ENCODE results near the gene EXOC6. TPM values are rescaled to one million over a fixed set of nuclear protein-coding genes. Genes with fewer than 3 reads are reported as not detected.

Gene EXOC6
- total RNA-seq, 1 experiment from 2014 or later: 17.0 TPM

DNA sequence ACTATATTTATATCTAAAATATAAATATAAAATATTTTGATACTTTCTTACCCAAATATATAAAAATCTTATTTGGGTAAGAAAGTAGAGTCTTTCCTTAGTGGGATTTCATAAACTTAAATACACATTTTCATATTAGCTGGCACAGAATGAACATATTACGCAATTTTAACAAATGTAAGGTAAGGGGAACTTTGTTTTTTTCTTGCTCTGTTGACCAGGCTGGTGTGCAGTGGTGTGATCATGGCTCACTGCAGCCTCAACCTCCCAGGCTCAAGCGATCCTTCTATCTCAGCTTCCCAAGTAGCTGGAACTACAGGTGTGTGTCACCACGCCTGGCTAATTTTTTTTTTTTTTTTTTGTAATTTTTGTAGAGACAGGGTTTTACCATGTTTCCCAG lies 243.6 kb downstream of the EXOC6 start:
- TF ChIP-seq TCF7L2 (IDR thresholded peaks at IDR 0.05; ENCODE audit: low read depth, low read length) (no peak), POLR2AphosphoS5 (IDR thresholded peaks at IDR 0.05; ENCODE audit: low read depth, low read length) (no peak), SIN3A (IDR thresholded peaks at IDR 0.05; ENCODE audit: borderline replicate concordance, insufficient read depth, low read depth, low read length) (no peak)
- TF ChIP-seq, protein P1, sequence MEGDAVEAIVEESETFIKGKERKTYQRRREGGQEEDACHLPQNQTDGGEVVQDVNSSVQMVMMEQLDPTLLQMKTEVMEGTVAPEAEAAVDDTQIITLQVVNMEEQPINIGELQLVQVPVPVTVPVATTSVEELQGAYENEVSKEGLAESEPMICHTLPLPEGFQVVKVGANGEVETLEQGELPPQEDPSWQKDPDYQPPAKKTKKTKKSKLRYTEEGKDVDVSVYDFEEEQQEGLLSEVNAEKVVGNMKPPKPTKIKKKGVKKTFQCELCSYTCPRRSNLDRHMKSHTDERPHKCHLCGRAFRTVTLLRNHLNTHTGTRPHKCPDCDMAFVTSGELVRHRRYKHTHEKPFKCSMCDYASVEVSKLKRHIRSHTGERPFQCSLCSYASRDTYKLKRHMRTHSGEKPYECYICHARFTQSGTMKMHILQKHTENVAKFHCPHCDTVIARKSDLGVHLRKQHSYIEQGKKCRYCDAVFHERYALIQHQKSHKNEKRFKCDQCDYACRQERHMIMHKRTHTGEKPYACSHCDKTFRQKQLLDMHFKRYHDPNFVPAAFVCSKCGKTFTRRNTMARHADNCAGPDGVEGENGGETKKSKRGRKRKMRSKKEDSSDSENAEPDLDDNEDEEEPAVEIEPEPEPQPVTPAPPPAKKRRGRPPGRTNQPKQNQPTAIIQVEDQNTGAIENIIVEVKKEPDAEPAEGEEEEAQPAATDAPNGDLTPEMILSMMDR (IDR thresholded peaks at IDR 0.05): no peak
- TF ChIP-seq, protein P2, sequence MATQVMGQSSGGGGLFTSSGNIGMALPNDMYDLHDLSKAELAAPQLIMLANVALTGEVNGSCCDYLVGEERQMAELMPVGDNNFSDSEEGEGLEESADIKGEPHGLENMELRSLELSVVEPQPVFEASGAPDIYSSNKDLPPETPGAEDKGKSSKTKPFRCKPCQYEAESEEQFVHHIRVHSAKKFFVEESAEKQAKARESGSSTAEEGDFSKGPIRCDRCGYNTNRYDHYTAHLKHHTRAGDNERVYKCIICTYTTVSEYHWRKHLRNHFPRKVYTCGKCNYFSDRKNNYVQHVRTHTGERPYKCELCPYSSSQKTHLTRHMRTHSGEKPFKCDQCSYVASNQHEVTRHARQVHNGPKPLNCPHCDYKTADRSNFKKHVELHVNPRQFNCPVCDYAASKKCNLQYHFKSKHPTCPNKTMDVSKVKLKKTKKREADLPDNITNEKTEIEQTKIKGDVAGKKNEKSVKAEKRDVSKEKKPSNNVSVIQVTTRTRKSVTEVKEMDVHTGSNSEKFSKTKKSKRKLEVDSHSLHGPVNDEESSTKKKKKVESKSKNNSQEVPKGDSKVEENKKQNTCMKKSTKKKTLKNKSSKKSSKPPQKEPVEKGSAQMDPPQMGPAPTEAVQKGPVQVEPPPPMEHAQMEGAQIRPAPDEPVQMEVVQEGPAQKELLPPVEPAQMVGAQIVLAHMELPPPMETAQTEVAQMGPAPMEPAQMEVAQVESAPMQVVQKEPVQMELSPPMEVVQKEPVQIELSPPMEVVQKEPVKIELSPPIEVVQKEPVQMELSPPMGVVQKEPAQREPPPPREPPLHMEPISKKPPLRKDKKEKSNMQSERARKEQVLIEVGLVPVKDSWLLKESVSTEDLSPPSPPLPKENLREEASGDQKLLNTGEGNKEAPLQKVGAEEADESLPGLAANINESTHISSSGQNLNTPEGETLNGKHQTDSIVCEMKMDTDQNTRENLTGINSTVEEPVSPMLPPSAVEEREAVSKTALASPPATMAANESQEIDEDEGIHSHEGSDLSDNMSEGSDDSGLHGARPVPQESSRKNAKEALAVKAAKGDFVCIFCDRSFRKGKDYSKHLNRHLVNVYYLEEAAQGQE (IDR thresholded peaks at IDR 0.05; ENCODE audit: insufficient read depth in 1 of 2, low read depth in 2 of 2, low read length in 1 of 2): no peak
- in situ Hi-C loops (cut with HindIII; ENCODE audit: low pct_unique_long_range_greater_than_20kb, low sequenced_read_pairs) (no loop called here), intact Hi-C loops (cut with micrococcal nuclease; ENCODE audit: unreplicated experiment) (no loop called here)
- DNase-seq (ENCODE audit: low read depth, low spot score): no peak
- no peak for ATAC-seq
- H3K4me3 ChIP-seq (ENCODE audit: low read depth in 2 of 2, low read length in 2 of 2): no peak overlapping the region
- H3K36me3 ChIP-seq (ENCODE audit: control insufficient read depth, insufficient read depth, low read length): no peaks in the 10 kb centered on the region
- no peaks in the 10 kb centered on the region for H3K27me3 ChIP-seq (ENCODE audit: control insufficient read depth, insufficient read depth, low read length)
- no TSS peak for BruUV-seq (replicated peaks)
- POLR2A ChIA-PET: no interaction called here
- CTCF ChIA-PET: interaction anchor here (0.6 kb wide), 1 partner anchor 558 kb away, joined by 3 read pairs; no protein-coding TSS in a partner anchor
- no peaks in the 10 kb centered on the region for H3K9me3 ChIP-seq (ENCODE audit: control insufficient read depth, insufficient read depth, low read depth, low read length)
- H3K4me1 ChIP-seq (ENCODE audit: control insufficient read depth, insufficient read depth, low read length): no peaks in the 10 kb centered on the region
- no peak overlapping the region for H3K27ac ChIP-seq (ENCODE audit: low read length)

DNA sequence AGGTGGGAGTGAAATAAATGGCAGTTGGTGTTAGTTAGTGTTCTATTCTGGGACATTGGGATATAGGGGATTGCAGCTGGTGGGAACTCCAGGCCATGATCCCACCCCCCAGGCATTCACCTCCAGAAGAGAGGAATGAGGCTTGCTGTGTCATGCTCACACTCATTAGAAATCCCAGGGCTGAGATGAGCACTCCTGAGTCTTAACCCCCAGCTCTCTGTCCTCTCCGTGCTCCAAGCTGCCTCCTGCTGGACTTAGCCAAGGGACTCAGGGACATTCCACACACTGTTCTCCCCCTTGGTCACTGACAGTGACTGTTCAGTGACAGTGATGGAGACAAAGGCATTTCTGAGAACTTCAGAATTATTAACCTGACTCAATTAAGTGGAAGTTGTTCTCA lies 246.9 kb downstream of the EXOC6 start:
- no peak for DNase-seq (ENCODE audit: low read depth, low spot score)
- in situ Hi-C loops (cut with HindIII; ENCODE audit: low pct_unique_long_range_greater_than_20kb, low sequenced_read_pairs): no loop called here
- no peaks in the 10 kb centered on the region for H3K36me3 ChIP-seq (ENCODE audit: control insufficient read depth, insufficient read depth, low read length)
- no peak for ATAC-seq
- no peaks in the 10 kb centered on the region for H3K4me1 ChIP-seq (ENCODE audit: control insufficient read depth, insufficient read depth, low read length)
- H3K27ac ChIP-seq (ENCODE audit: low read length): no peak overlapping the region
- ChIA-PET POLR2A (no interaction called here), CTCF (no interaction called here)
- TF ChIP-seq, protein P1 (IDR thresholded peaks at IDR 0.05): no peak
- H3K9me3 ChIP-seq (ENCODE audit: control insufficient read depth, insufficient read depth, low read depth, low read length): no peaks in the 10 kb centered on the region
- no peaks in the 10 kb centered on the region for H3K27me3 ChIP-seq (ENCODE audit: control insufficient read depth, insufficient read depth, low read length)
- no TSS peak for BruUV-seq (replicated peaks)
- H3K4me3 ChIP-seq (ENCODE audit: low read depth in 2 of 2, low read length in 2 of 2): no peak overlapping the region
- intact Hi-C loops (cut with micrococcal nuclease; ENCODE audit: unreplicated experiment): no loop called here

GRCh38 chr10:93096901-93097300 lies 248.6 kb downstream of the EXOC6 start:
- BruUV-seq (replicated peaks): no TSS peak
- TF ChIP-seq, protein P1 (IDR thresholded peaks at IDR 0.05): no peak
- TF ChIP-seq TCF7L2 (IDR thresholded peaks at IDR 0.05; ENCODE audit: low read depth, low read length) (no peak), POLR2AphosphoS5 (IDR thresholded peaks at IDR 0.05; ENCODE audit: low read depth, low read length) (no peak), SIN3A (IDR thresholded peaks at IDR 0.05; ENCODE audit: borderline replicate concordance, insufficient read depth, low read depth, low read length) (no peak)
- TF ChIP-seq, protein P2 (IDR thresholded peaks at IDR 0.05; ENCODE audit: insufficient read depth in 1 of 2, low read depth in 2 of 2, low read length in 1 of 2): no peak
- ChIA-PET CTCF (no interaction called here), POLR2A (no interaction called here)
- Histone ChIP-seq H3K4me3 (ENCODE audit: low read depth in 2 of 2, low read length in 2 of 2) (no peak overlapping the region), H3K36me3 (ENCODE audit: control insufficient read depth, insufficient read depth, low read length) (no peaks in the 10 kb centered on the region), H3K27ac (ENCODE audit: low read length) (no peak overlapping the region), H3K4me1 (ENCODE audit: control insufficient read depth, insufficient read depth, low read length) (no peaks in the 10 kb centered on the region), H3K27me3 (ENCODE audit: control insufficient read depth, insufficient read depth, low read length) (no peaks in the 10 kb centered on the region), H3K9me3 (ENCODE audit: control insufficient read depth, insufficient read depth, low read depth, low read length) (no peaks in the 10 kb centered on the region)
- DNase-seq (ENCODE audit: low read depth, low spot score) (no peak), ATAC-seq (no peak)
- intact Hi-C loops (cut with micrococcal nuclease; ENCODE audit: unreplicated experiment) (no loop called here), in situ Hi-C loops (cut with HindIII; ENCODE audit: low pct_unique_long_range_greater_than_20kb, low sequenced_read_pairs) (no loop called here)
